ENCODE measurements around the gene CAMTA1. TPM values are rescaled to one million over a fixed set of nuclear protein-coding genes. Genes with fewer than 3 reads are reported as not detected.
"Not testable (repeated sequence)": the region's sequence is repeated elsewhere in the genome, so short reads cannot be mapped to it uniquely, and the experiment has no call there.

CAMTA1 gene
- polyA plus RNA-seq, 3 donors from 2014 or later = 52.7 to 89.0 (median 71.0) TPM

- DNase-seq = no peak
Measured at GRCh38 chr1:7684861-7685635, 899.8 kb downstream of the CAMTA1 start.

GRCh38 chr1:7686301-7686850, 901.1 kb downstream of the CAMTA1 start:
- DNase-seq = no peak
- H3K27me3 Mint-ChIP-seq (ENCODE audit: low read depth in 3 of 3) = peaks cover 6 to 11% (median 8%) of the 10 kb centered on the region in 3 donors
- H3K4me3 Mint-ChIP-seq = no peak overlapping the region
- H3K36me3 Mint-ChIP-seq = no peaks in the 10 kb centered on the region
- H3K27ac Mint-ChIP-seq = no peak overlapping the region
- H3K9me3 Mint-ChIP-seq = peaks cover 0 to 3% (median 0%) of the 10 kb centered on the region in 6 donors
- no peaks in the 10 kb centered on the region for H3K4me1 Mint-ChIP-seq

More at GRCh38 chr1:7684861-7685635, 899.8 kb downstream of the CAMTA1 start:
- H3K4me3 Mint-ChIP-seq = no peak overlapping the region
- H3K9me3 Mint-ChIP-seq = peaks cover 0 to 3% (median 0%) of the 10 kb centered on the region in 6 donors
- H3K36me3 Mint-ChIP-seq = no peaks in the 10 kb centered on the region
- peaks cover 6 to 9% (median 6%) of the 10 kb centered on the region in 3 donors for H3K27me3 Mint-ChIP-seq (ENCODE audit: low read depth in 3 of 3)
- H3K27ac Mint-ChIP-seq = no peak overlapping the region
- H3K4me1 Mint-ChIP-seq = no peaks in the 10 kb centered on the region

GRCh38 chr1:7687411-7687810, 902.2 kb downstream of the CAMTA1 start:
- no peaks in the 10 kb centered on the region for H3K36me3 Mint-ChIP-seq
- H3K27me3 Mint-ChIP-seq (ENCODE audit: low read depth in 3 of 3) = peaks cover 6 to 11% (median 10%) of the 10 kb centered on the region in 3 donors
- no peak for DNase-seq
- H3K4me3 Mint-ChIP-seq = no peak overlapping the region
- no peak overlapping the region for H3K27ac Mint-ChIP-seq
- H3K9me3 Mint-ChIP-seq = peaks cover 0 to 3% (median 0%) of the 10 kb centered on the region in 6 donors
- no peaks in the 10 kb centered on the region for H3K4me1 Mint-ChIP-seq

- peaks cover 12 to 13% (median 13%) of the 10 kb centered on the region in 3 donors for H3K27me3 Mint-ChIP-seq (ENCODE audit: low read depth in 3 of 3)
- H3K4me3 Mint-ChIP-seq = no peak overlapping the region
- H3K9me3 Mint-ChIP-seq = peaks cover 0 to 5% (median under 1%) of the 10 kb centered on the region in 6 donors
- DNase-seq = no peak
- H3K27ac Mint-ChIP-seq = no peak overlapping the region
- H3K36me3 Mint-ChIP-seq = no peaks in the 10 kb centered on the region
- no peaks in the 10 kb centered on the region for H3K4me1 Mint-ChIP-seq
Measured at GRCh38 chr1:7688659-7689058, 903.4 kb downstream of the CAMTA1 start.

GRCh38 chr1:7689307-7689706, 904.1 kb downstream of the CAMTA1 start:
- H3K27ac Mint-ChIP-seq, H3K36me3 Mint-ChIP-seq, DNase-seq, H3K4me3 Mint-ChIP-seq, H3K9me3 Mint-ChIP-seq, H3K4me1 Mint-ChIP-seq: not testable (repeated sequence)
- peaks cover 12 to 16% (median 12%) of the 10 kb centered on the region in 3 donors for H3K27me3 Mint-ChIP-seq (ENCODE audit: low read depth in 3 of 3)

- peaks cover 0 to 5% (median 2%) of the 10 kb centered on the region in 6 donors for H3K9me3 Mint-ChIP-seq
- H3K4me1 Mint-ChIP-seq = no peaks in the 10 kb centered on the region
- H3K27me3 Mint-ChIP-seq (ENCODE audit: low read depth in 3 of 3) = peaks cover 12 to 16% (median 16%) of the 10 kb centered on the region in 3 donors
- no peak for DNase-seq
- no peak overlapping the region for H3K27ac Mint-ChIP-seq
- no peaks in the 10 kb centered on the region for H3K36me3 Mint-ChIP-seq
- H3K4me3 Mint-ChIP-seq = no peak overlapping the region
Measured at GRCh38 chr1:7690076-7690475, 904.8 kb downstream of the CAMTA1 start.

GRCh38 chr1:7690496-7691182, 905.4 kb downstream of the CAMTA1 start:
- H3K4me3 Mint-ChIP-seq = no peak overlapping the region
- H3K27ac Mint-ChIP-seq = no peak overlapping the region
- peaks cover 10 to 16% (median 16%) of the 10 kb centered on the region in 3 donors for H3K27me3 Mint-ChIP-seq (ENCODE audit: low read depth in 3 of 3)
- H3K36me3 Mint-ChIP-seq = no peaks in the 10 kb centered on the region
- H3K9me3 Mint-ChIP-seq = peaks cover 0 to 5% (median 2%) of the 10 kb centered on the region in 6 donors
- no peak for DNase-seq
- no peaks in the 10 kb centered on the region for H3K4me1 Mint-ChIP-seq

GRCh38 chr1:7691576-7691975, 906.3 kb downstream of the CAMTA1 start:
- Mint-ChIP-seq H3K4me1 (no peaks in the 10 kb centered on the region), H3K4me3 (no peak overlapping the region), H3K27me3 (ENCODE audit: low read depth in 3 of 3) (peaks cover 10 to 21% (median 19%) of the 10 kb centered on the region in 3 donors), H3K9me3 (peaks cover 0 to 5% (median 2%) of the 10 kb centered on the region in 6 donors), H3K36me3 (no peaks in the 10 kb centered on the region), H3K27ac (no peak overlapping the region)
- DNase-seq = no peak

GRCh38 chr1:7692005-7692404, 906.8 kb downstream of the CAMTA1 start:
- peaks cover 9 to 17% (median 17%) of the 10 kb centered on the region in 3 donors for H3K27me3 Mint-ChIP-seq (ENCODE audit: low read depth in 3 of 3)
- H3K4me3 Mint-ChIP-seq = no peak overlapping the region
- H3K4me1 Mint-ChIP-seq = no peaks in the 10 kb centered on the region
- no peaks in the 10 kb centered on the region for H3K36me3 Mint-ChIP-seq
- no peak overlapping the region for H3K27ac Mint-ChIP-seq
- no peak for DNase-seq
- peaks cover 0 to 5% (median 1%) of the 10 kb centered on the region in 6 donors for H3K9me3 Mint-ChIP-seq

GRCh38 chr1:7693037-7693436, 907.8 kb downstream of the CAMTA1 start:
- not testable (repeated sequence) for H3K4me3 Mint-ChIP-seq, H3K36me3 Mint-ChIP-seq, H3K9me3 Mint-ChIP-seq

GRCh38 chr1:7693662-7694061, 908.4 kb downstream of the CAMTA1 start:
- peaks cover 7 to 16% (median 15%) of the 10 kb centered on the region in 3 donors for H3K27me3 Mint-ChIP-seq (ENCODE audit: low read depth in 3 of 3)
- H3K4me3 Mint-ChIP-seq = no peak overlapping the region
- H3K27ac Mint-ChIP-seq = no peak overlapping the region
- DNase-seq = no peak
- H3K9me3 Mint-ChIP-seq = peaks cover 0 to 5% (median under 1%) of the 10 kb centered on the region in 6 donors
- no peaks in the 10 kb centered on the region for H3K4me1 Mint-ChIP-seq
- no peaks in the 10 kb centered on the region for H3K36me3 Mint-ChIP-seq

More at GRCh38 chr1:7693037-7693436, 907.8 kb downstream of the CAMTA1 start:
- peaks cover 9 to 17% (median 16%) of the 10 kb centered on the region in 3 donors for H3K27me3 Mint-ChIP-seq (ENCODE audit: low read depth in 3 of 3)
- not testable (repeated sequence) for H3K27ac Mint-ChIP-seq, H3K4me1 Mint-ChIP-seq, DNase-seq

- peaks cover 6 to 15% (median 13%) of the 10 kb centered on the region in 3 donors for H3K27me3 Mint-ChIP-seq (ENCODE audit: low read depth in 3 of 3)
- no peak overlapping the region for H3K4me3 Mint-ChIP-seq
- DNase-seq = no peak
- no peaks in the 10 kb centered on the region for H3K4me1 Mint-ChIP-seq
- no peaks in the 10 kb centered on the region for H3K36me3 Mint-ChIP-seq
- H3K27ac Mint-ChIP-seq = no peak overlapping the region
- peaks cover 0 to 5% (median under 1%) of the 10 kb centered on the region in 6 donors for H3K9me3 Mint-ChIP-seq
Measured at GRCh38 chr1:7694600-7695496, 909.6 kb downstream of the CAMTA1 start.

- Mint-ChIP-seq H3K36me3 (no peaks in the 10 kb centered on the region), H3K9me3 (peaks cover 0 to 5% (median under 1%) of the 10 kb centered on the region in 6 donors), H3K4me3 (no peak overlapping the region), H3K4me1 (no peaks in the 10 kb centered on the region), H3K27ac (no peak overlapping the region), H3K27me3 (ENCODE audit: low read depth in 3 of 3) (peaks cover 4 to 15% (median 13%) of the 10 kb centered on the region in 3 donors)
- no peak for DNase-seq
Measured at GRCh38 chr1:7695497-7696117, 910.4 kb downstream of the CAMTA1 start.

Measured in immature natural killer cell (primary cell).